GM18858 (cell line): ENCODE data around the gene SMTNL1.

ENCODE experiments used
- ATAC-seq: cut with Tn5 transposase; IDR thresholded peaks from one replicate; pipeline ENCODE4 v1.9.1; 2021; ENCODE audit not compliant: unreplicated experiment

Gene SMTNL1

DNA sequence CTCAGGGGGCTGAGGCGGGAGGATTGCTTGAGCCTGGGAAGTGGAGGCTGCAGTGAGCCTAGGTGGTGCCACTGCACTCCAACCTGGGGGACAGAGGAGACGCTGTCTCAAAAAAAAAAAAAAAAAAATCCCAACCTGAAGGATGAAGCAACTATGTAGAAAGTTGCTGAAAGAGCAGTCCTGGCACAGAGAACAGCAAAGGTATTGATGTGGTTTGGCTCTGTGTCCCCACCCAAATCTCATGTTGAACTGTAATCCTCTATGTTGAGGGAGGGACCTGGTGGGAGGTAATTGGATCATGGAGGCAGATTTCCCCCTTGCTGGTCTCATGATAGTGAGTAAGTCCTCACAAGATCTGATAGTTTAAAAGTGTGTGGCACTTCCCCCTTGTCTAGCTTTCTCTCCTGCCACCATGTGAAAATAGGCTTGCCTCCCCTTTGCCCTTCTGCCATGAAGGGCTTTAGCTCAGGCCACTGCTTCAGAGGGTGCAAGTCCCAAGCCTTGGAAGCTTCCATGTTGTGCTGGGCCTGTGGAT, 49.4 kb downstream of the SMTNL1 start:
- no peak for ATAC-seq

DNA sequence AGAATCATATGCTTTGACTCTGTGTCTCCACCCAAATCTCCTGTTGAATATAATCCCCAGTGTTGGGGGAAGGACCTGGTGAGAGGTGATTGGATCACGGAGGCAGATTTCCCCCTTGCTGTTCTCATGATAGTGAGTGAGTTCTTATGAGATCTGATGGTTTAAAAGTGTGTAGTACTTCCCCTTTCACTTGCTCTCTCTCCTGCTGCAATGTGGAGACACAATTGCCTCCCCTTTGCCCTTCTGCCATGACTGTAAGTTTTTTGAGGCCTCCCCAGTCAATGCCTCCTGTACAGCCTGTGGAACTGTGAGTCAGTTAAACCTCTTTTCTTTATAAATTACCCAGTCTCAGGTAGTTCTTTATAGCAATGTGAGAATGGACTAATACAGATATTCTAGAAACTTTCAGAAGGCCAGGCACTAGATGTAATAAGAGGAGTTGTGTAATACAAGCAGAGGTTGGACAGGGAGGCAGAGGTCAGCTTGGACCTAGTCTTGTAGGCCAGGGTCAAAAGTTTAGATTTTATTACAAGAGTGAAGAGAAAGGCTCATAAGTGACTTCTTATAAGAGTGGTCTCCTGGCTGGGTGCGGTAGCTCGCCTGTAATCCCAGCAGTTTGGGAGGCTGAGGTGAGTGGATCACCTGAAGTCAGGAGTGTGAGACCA, 50.8 kb downstream of the SMTNL1 start:
- no peak for ATAC-seq

DNA sequence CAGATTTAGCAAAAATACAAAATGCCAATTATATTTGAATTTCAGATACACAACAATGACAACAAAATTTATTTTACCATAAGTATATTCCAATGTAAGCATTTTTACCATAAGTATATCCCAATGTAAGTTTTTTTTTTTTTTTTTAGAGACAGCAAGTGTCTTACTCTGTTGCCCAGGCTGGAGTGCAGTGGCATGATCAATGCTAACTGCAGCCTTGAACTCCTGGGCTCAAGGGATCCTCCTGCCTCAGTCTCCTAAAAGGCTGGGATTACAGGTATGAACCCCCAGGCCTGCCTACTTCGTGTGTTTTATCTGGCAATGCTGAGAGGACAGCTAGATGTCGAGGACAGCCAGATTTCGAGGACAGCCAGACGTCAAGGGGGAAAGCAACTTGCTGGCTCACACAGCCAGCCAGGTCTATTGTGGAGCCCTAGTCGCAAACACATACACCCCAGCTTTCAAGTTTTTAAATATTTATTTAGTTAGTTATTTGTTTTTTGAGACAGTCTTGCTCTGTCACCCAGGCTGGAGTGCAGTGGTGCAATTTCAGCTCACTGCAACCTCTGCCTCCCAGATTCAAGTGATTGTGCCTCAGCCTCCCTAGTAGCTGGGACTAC, 59.0 kb downstream of the SMTNL1 start:
- no peak for ATAC-seq

DNA sequence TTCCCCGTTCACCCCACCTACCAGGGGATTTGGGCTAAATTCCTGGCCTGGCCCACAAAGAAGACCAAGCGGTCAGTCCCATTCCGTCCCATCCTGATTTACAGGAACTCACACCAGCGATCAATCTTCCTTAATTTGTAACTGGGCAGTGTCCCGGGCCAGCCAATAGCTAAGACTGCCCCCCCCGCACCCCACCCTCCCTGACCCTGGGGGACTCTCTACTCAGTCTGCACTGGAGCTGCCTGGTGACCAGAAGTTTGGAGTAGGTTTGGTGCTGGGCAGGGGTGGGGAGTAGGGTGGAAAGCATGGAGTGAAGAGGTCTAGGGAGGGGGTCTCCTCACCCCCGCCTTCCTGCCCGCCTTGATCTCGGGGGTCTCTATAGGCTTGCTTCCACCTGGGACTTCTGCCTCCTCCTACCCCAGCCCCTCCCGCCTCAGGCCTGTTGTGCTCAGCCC, 60.1 kb downstream of the SMTNL1 start, which contains the start of gene SERPING1:
Gene SERPING1, plus strand, starts transcription at position 225 of the 455 bp plus-strand sequence. CDS start 586 bp downstream, outside the sequence.
- no peak for ATAC-seq

DNA sequence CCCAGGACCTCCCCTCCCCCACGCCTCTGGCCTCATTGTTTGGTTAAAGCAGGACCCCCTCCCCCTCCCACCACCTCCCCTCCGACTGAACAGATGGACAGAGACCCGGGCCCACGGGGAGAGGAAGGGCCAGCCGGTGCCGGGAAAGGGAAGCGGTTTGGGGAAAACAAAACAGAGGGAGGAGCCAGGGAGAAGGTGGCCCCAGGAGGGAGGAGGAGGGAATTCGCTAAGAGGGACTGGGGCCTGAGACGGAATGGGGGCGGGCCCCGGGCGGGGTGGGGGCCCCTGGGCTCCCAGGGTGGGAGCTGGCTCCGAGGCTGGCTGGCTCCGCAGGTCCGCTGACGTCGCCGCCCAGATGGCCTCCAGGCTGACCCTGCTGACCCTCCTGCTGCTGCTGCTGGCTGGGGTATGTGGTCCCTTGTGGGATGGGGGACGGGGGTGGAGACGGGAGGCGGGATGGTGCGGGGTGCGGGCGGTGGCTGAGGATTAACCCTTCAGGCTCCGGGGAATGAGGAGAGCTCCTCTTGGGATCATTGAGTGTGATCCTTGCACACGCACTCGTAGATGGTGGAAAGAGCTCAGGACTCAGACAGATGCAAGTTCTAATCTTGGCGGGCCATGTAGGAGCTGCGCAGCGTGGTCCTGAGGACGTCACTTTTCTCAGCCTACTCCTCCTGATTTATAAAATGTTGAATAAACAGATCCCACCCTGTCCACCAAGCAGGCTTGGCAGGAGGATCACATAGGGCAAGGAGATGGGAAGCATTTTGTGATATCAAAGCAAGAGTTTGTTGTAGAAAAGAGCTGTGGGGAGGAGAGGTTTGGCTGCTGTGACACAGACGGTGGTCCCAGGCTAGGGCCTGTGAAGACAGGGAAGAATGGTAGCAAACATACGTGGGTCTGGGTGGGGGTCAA, 60.8 kb downstream of the SMTNL1 start:
- no peak for ATAC-seq

DNA sequence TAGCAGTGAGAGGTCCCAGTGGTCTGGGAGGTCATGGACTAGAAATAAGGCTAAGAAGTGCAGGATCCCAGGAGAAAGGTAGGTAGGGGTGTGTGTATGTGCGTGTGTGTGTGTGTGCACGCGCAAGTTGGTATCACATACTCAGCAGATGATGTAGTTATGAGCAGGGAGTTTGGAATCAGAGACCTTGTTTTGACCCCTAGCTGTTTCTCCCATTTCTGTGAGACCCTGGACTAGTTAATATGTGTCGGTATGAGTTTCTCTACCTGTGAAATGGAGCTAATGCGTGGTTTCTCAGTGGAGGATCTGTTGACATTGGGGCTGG, 61.4 kb downstream of the SMTNL1 start:
- ATAC-seq: no peak

DNA sequence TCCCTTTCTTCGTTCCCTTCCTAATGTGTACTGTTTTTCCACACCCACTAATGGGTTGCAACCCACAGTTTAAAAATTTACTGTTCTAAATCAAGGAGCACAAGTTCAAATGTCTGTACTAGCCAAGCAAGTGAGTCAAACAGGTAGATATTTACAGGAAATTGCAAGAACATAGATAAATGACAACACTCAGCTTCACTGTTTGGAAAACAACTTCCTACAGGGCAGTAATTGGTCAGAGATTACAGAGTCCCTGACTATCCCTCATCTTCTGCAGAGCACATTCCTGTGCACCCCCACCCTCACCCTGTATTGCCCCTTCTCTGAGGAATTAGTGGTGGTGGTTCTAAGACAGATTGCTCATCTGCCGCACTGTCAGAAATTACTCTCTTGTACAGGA, 62.0 kb downstream of the SMTNL1 start:
- no peak for ATAC-seq
